Trophoblast cell (in vitro differentiated cells and primary cell): ENCODE results near the gene ODAD4.

Source experiments
- DNase-seq, 2 donors: peaks; one replicate each; pipeline ENCODE4 v3.0.0-alpha.2; 2016
- H2AFZ ChIP-seq: 2 replicates; pipeline ENCODE4 v1.6.1; 2013; ENCODE audit warnings: low read length, moderate library complexity, mild to moderate bottlenecking; ENCODE audit not compliant: insufficient read depth, poor library complexity
- H2AK5ac ChIP-seq: 2 replicates; pipeline ENCODE4 v1.6.1; 2013; ENCODE audit warnings: mild to moderate bottlenecking, low read length
- H2BK120ac ChIP-seq: 2 replicates; pipeline ENCODE4 v1.6.1; 2013; ENCODE audit warnings: low read length, mild to moderate bottlenecking, moderate library complexity; ENCODE audit not compliant: insufficient read depth, poor library complexity
- H2BK12ac ChIP-seq: 2 replicates; pipeline ENCODE4 v1.6.1; 2013; ENCODE audit warnings: mild to moderate bottlenecking, low read length, moderate library complexity
- H2BK5ac ChIP-seq: 2 replicates; pipeline ENCODE4 v1.6.1; 2013; ENCODE audit warnings: low read length, low read depth, moderate library complexity, mild to moderate bottlenecking; ENCODE audit not compliant: poor library complexity
- H3K14ac ChIP-seq: 2 replicates; pipeline ENCODE4 v1.6.1; 2013; ENCODE audit warnings: mild to moderate bottlenecking, low read length
- H3K18ac ChIP-seq: 2 replicates; pipeline ENCODE4 v1.6.1; 2013; ENCODE audit warnings: mild to moderate bottlenecking, low read length
- H3K23ac ChIP-seq: 2 replicates; pipeline ENCODE4 v1.6.1; 2013; ENCODE audit warnings: low read length
- H3K27ac ChIP-seq: 2 replicates; pipeline ENCODE4 v1.5.1; 2013; ENCODE audit warnings: low read depth, mild to moderate bottlenecking, inconsistent platforms, low read length, moderate library complexity
- H3K27me3 ChIP-seq: 2 replicates; pipeline ENCODE4 v1.6.1; 2013; ENCODE audit warnings: inconsistent platforms, mild to moderate bottlenecking, low read length, moderate library complexity; ENCODE audit not compliant: insufficient read depth
- H3K36me3 ChIP-seq, 2 experiments: 1 replicate in 1 of 2; 2 replicates in 1 of 2; pipeline ENCODE4 v1.6.1; 2013; ENCODE audit warnings: low read length in 2 of 2, mild to moderate bottlenecking in 2 of 2, moderate library complexity in 1 of 2; ENCODE audit not compliant: insufficient read depth in 2 of 2, control insufficient read depth in 1 of 2
- H3K4ac ChIP-seq: 2 replicates; pipeline ENCODE4 v1.6.1; 2013; ENCODE audit warnings: low read depth, mild to moderate bottlenecking, low read length, moderate library complexity
- H3K4me1 ChIP-seq, 2 experiments: 1 replicate in 1 of 2; 2 replicates in 1 of 2; pipeline ENCODE4 v1.6.1; 2013; ENCODE audit warnings: low read length in 2 of 2, mild to moderate bottlenecking in 2 of 2, moderate library complexity in 1 of 2; ENCODE audit not compliant: insufficient read depth in 2 of 2, control insufficient read depth in 1 of 2
- H3K4me2 ChIP-seq: 2 replicates; pipeline ENCODE4 v1.6.1; 2013; ENCODE audit warnings: inconsistent platforms, mild to moderate bottlenecking, low read length, moderate library complexity
- H3K4me3 ChIP-seq: 2 replicates; pipeline ENCODE4 v1.5.1; 2013; ENCODE audit warnings: mild to moderate bottlenecking, low read depth, low read length, inconsistent platforms
- H3K79me1 ChIP-seq: one replicate; pipeline ENCODE4 v1.6.1; 2013; ENCODE audit warnings: low read length
- H3K79me2 ChIP-seq: 2 replicates; pipeline ENCODE4 v1.6.1; 2013; ENCODE audit warnings: low read length, mild to moderate bottlenecking; ENCODE audit not compliant: control insufficient read depth, insufficient read depth, poor library complexity
- H3K9ac ChIP-seq: 2 replicates; pipeline ENCODE4 v1.6.1; 2013; ENCODE audit warnings: mild to moderate bottlenecking, low read length
- H3K9me3 ChIP-seq: 2 replicates; pipeline ENCODE4 v1.6.1; 2013; ENCODE audit warnings: low read depth, mild to moderate bottlenecking, control low read depth, inconsistent platforms, low read length; ENCODE audit not compliant: insufficient read depth
- H4K12ac ChIP-seq: 2 replicates; pipeline ENCODE4 v1.6.1; 2013; ENCODE audit warnings: low read depth, mild to moderate bottlenecking, low read length, moderate library complexity
- H4K8ac ChIP-seq: 2 replicates; pipeline ENCODE4 v1.6.1; 2013; ENCODE audit warnings: low read depth, mild to moderate bottlenecking, low read length, moderate library complexity
- H4K91ac ChIP-seq: one replicate; pipeline ENCODE4 v1.6.1; 2013; ENCODE audit warnings: low read depth, mild to moderate bottlenecking, low read length, moderate library complexity
- WGBS: extraction: QIAGEN DNeasy Blood & Tissue Kit; methylation state at CpG from one replicate; pipeline ENCODE4 v1.1.7; 2013; ENCODE audit warnings: missing lambda C conversion rate; ENCODE audit not compliant: insufficient read length, insufficient coverage; ENCODE audit errors: extremely low coverage; 5-methylcytosine and 5-hydroxymethylcytosine counted together

ODAD4 gene

DNA sequence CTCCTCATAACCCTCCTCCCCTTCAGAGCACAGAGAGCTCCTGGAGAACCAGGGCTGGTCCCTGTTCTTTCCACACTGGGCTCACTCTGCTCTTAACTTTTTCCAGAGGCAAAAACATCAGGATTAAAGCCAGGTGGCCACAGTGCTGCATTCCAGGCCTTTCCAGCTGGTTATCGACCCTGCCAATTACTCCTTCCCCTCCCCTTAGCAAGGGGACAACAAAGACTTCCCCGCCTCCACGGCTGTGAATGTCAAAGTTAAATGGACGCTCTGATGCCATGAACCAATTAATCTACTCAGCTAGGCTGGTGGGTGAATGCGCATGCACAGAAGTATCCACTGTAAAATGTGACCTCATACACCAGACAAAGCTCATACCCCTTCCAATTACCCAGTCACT lies 34.8 kb upstream of the ODAD4 start:
- H4K12ac ChIP-seq = no peak overlapping the region
- peaks cover 82 to 87% of the 10 kb centered on the region in 2 experiments for H3K36me3 ChIP-seq
- H3K27ac ChIP-seq = peak overlapping the region; percentile 48
- no peak overlapping the region for H3K23ac ChIP-seq
- no peak overlapping the region for H3K18ac ChIP-seq
- peaks cover 1% of the 10 kb centered on the region for H3K9me3 ChIP-seq
- H2AK5ac ChIP-seq = no peak overlapping the region
- H4K91ac ChIP-seq = no peak overlapping the region
- peak overlapping the region; percentile 8 for H3K4me2 ChIP-seq
- no peaks in the 10 kb centered on the region for H3K27me3 ChIP-seq
- H2BK5ac ChIP-seq = no peak overlapping the region
- no peak overlapping the region for H3K14ac ChIP-seq
- H3K4me3 ChIP-seq = no peak overlapping the region
- H3K79me2 ChIP-seq = no peaks in the 10 kb centered on the region
- no peaks in the 10 kb centered on the region for H3K79me1 ChIP-seq
- no CpG with 5 or more reads among the region's 5 CpGs for WGBS
- DNase-seq = no peak
- H2AFZ ChIP-seq = no peak overlapping the region
- no peak overlapping the region for H4K8ac ChIP-seq
- H3K9ac ChIP-seq = peak overlapping the region; percentile 18
- H2BK120ac ChIP-seq = no peak overlapping the region
- H3K4me1 ChIP-seq = peaks cover 0 to 13% of the 10 kb centered on the region in 2 experiments
- no peak overlapping the region for H3K4ac ChIP-seq
- no peak overlapping the region for H2BK12ac ChIP-seq

DNA sequence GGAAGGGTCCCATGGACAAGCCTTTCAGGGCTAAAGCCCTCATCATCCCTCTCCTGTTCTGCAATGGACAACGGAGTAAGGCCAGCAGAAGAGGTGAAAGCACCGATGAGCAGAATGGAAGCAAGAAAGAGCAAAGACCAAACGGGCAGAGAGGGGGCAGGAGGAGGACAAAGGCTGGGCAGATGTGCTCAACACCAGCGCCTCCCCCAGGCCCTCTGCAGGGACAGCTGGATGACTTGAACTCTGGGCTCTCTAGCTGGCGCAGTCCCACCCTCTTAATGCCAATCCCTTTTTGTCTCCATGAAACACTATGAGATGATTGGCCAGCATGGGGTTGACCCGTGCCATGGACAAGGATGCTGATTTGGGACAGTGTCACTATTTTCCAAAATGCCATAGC lies 33.7 kb upstream of the ODAD4 start:
- H3K36me3 ChIP-seq = peaks cover 85 to 87% of the 10 kb centered on the region in 2 experiments
- no peak overlapping the region for H2BK12ac ChIP-seq
- no peak overlapping the region for H4K8ac ChIP-seq
- H3K79me2 ChIP-seq = no peaks in the 10 kb centered on the region
- no peak overlapping the region for H3K27ac ChIP-seq
- H3K4me1 ChIP-seq = peaks cover 0 to 13% of the 10 kb centered on the region in 2 experiments
- H2AK5ac ChIP-seq = no peak overlapping the region
- H3K79me1 ChIP-seq = no peaks in the 10 kb centered on the region
- DNase-seq = no peak
- H3K9ac ChIP-seq = no peak overlapping the region
- no peaks in the 10 kb centered on the region for H3K27me3 ChIP-seq
- H3K4me3 ChIP-seq = no peak overlapping the region
- no peak overlapping the region for H2BK120ac ChIP-seq
- no peak overlapping the region for H3K14ac ChIP-seq
- H2AFZ ChIP-seq = no peak overlapping the region
- no peak overlapping the region for H3K4ac ChIP-seq
- H2BK5ac ChIP-seq = no peak overlapping the region
- no CpG with 5 or more reads among the region's 6 CpGs for WGBS
- no peak overlapping the region for H4K91ac ChIP-seq
- H3K4me2 ChIP-seq = no peak overlapping the region
- H3K18ac ChIP-seq = no peak overlapping the region
- H4K12ac ChIP-seq = no peak overlapping the region
- peaks cover 1% of the 10 kb centered on the region for H3K9me3 ChIP-seq
- H3K23ac ChIP-seq = no peak overlapping the region

DNA sequence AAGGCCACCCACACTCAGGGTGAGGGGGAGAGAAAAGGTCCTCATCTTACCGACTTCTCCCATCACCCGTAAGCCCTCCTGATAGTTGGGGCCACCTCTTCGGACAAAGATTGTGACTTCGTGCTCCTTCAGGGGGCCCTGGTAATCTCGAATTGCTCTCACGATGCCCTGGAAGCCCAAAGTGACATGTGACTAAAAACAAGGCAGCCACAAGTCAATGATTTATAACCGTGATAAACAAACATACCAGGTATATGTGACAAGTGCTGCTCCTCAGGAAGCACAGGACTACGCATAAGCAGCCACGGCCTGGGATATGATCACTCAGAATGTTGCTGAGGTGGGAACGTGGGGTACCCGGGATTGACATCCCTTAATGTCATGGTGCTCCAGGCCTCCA lies 28.8 kb upstream of the ODAD4 start:
- WGBS = no CpG with 5 or more reads among the region's 11 CpGs
- H3K4ac ChIP-seq = no peak overlapping the region

DNA sequence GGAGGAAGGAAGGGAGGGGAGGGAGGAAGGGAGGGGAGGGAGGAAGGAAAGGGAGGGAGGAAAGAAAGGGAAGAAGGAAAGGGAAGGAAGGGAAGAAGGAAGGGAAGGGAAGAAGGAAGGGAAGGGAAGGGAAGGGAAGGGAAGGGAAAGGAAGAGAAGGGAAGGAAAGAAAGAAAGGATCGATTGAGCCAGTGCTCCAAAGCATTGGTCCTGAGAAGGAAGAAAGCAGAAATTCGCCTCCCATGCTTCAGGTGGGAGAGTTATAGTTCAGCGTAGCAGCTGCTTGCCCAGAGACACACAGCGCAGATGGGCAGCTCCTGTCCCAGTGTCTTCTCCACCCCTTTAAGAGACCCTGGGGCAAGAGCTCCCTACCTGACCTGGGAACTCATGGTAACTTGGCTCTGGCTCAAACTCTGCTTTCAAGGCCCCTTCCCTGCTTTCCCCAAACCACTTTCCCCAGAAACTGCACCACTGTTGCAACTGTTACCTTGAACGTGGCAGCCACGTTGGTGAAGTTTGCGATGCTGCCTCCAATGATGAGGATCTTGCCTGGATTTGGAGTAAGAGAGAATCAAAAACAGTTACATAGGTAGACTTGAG lies 26.1 kb upstream of the ODAD4 start:
- Histone ChIP-seq H3K9ac (no peak overlapping the region), H3K4ac (no peak overlapping the region), H4K91ac (no peak overlapping the region), H2BK5ac (no peak overlapping the region), H2AFZ (no peak overlapping the region), H3K4me1 (no peaks in the 10 kb centered on the region), H2BK12ac (no peak overlapping the region), H3K79me2 (no peaks in the 10 kb centered on the region), H3K18ac (no peak overlapping the region), H2BK120ac (no peak overlapping the region), H3K4me2 (no peak overlapping the region), H3K9me3 (no peaks in the 10 kb centered on the region), H3K14ac (no peak overlapping the region), H4K12ac (no peak overlapping the region), H3K27ac (no peak overlapping the region), H4K8ac (no peak overlapping the region), H3K23ac (no peak overlapping the region), H3K4me3 (no peak overlapping the region), H2AK5ac (no peak overlapping the region), H3K79me1 (no peaks in the 10 kb centered on the region), H3K27me3 (no peaks in the 10 kb centered on the region), H3K36me3 (peaks cover 82 to 88% of the 10 kb centered on the region in 2 experiments)
- no peak for DNase-seq
- WGBS = no CpG with 5 or more reads among the region's 7 CpGs

More for the DNA sequence above, 28.8 kb upstream of the ODAD4 start:
- no peak overlapping the region for H3K23ac ChIP-seq
- no peaks in the 10 kb centered on the region for H3K9me3 ChIP-seq
- H3K36me3 ChIP-seq = peaks cover 81 to 88% of the 10 kb centered on the region in 2 experiments
- no peak overlapping the region for H3K9ac ChIP-seq
- no peaks in the 10 kb centered on the region for H3K79me2 ChIP-seq
- H3K27ac ChIP-seq = no peak overlapping the region
- no peak overlapping the region for H4K91ac ChIP-seq
- H2BK5ac ChIP-seq = no peak overlapping the region
- H3K4me1 ChIP-seq = no peaks in the 10 kb centered on the region
- no peak overlapping the region for H2BK12ac ChIP-seq
- H4K8ac ChIP-seq = no peak overlapping the region
- H2BK120ac ChIP-seq = no peak overlapping the region
- H2AK5ac ChIP-seq = no peak overlapping the region
- H3K27me3 ChIP-seq = no peaks in the 10 kb centered on the region
- no peak overlapping the region for H3K14ac ChIP-seq
- no peaks in the 10 kb centered on the region for H3K79me1 ChIP-seq
- H2AFZ ChIP-seq = no peak overlapping the region
- no peak overlapping the region for H3K4me2 ChIP-seq
- no peak overlapping the region for H3K4me3 ChIP-seq
- H3K18ac ChIP-seq = no peak overlapping the region
- no peak overlapping the region for H4K12ac ChIP-seq
- no peak for DNase-seq
